GM21515 (cell line): ENCODE results near the gene FIGNL1.
"Not testable (repeated sequence)": the region's sequence is repeated elsewhere in the genome, so short reads cannot be mapped to it uniquely, and the experiment has no call there.

Experiments used
- ATAC-seq: cut with Tn5 transposase; IDR thresholded peaks from one replicate; pipeline ENCODE4 v1.9.1; 2021; ENCODE audit not compliant: unreplicated experiment

The FIGNL1 gene

DNA sequence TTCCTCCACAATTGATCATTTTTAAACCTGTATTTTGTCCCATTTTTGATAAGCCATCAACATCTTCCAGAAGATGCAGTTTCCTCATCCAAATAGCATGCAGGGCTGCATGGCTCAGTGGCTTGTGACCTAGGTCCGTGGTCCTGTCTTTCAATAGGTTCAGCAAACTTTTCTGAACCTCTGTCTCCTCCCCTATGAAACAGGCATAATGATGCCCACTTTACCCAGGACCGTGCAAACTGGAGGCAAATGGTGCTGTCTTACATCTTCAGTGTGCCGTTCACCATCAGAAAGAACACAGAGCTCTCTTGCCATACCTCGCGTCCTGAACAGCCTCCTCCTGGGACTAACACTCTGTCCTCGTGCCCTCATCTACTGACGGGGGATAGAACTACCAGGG, 22.3 kb upstream of the FIGNL1 start:
- ATAC-seq: no peak

DNA sequence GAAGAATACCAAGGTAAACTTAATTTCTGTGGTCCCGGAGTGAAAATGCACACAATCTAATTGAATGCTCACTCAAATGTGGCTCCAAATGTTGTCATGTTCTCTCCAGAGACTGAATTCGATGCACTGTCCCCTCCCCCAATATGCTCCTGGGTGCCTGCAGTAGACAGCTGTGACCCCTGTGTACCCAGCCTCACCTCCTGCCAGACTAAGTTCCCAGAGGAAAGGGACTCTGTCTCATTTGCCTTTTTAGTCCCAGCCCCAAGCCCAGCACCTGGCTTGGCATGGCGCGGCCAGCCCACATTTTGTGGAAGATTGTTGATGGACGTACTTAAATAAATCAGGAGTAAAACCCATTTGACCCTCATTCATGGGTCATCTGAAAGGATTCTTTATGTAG, 21.8 kb upstream of the FIGNL1 start:
- no peak for ATAC-seq

DNA sequence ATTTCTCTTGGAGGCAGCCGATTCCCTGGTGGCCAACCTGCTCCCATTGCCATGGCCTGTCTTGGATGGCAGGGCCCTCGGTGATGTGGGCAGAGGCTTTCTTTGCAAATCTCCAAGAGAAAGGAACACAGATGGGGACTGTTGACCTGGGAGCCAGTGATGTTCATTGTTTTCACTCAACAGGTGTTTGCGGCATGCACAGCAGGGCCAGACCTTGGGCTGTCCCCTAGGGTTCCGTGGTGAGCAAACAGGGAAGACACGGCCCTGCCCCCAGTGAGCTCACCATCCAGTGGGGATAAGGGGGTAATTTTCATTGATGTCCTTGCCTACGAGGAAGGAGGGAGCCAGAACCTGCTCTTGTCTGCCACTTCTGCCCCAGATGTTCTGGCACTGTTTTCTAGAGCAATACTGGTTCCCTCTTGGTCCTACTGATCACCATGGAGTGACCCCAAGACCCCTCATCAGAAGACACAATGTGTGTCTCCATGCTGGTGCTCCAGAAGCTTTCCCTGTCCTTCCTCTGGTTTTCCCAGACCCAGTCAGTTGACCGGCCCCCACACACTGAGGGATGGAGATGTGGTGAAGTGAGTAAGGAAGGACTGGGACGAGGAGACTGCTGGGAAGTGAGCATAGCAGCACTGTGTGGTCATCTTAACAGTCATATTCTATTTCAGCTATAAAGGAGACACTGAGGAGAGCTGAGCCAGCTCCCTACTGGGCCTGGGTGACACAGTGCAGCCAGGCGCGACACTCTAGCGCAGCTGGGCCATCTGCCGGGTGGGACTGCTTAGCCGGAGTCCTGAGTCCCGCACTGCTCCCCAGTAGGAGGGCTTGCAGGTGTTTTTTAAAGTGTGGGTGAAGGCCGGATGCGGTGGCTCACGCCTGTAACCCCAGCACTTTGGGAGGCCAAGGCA, 20.4 kb upstream of the FIGNL1 start:
- no peak for ATAC-seq

DNA sequence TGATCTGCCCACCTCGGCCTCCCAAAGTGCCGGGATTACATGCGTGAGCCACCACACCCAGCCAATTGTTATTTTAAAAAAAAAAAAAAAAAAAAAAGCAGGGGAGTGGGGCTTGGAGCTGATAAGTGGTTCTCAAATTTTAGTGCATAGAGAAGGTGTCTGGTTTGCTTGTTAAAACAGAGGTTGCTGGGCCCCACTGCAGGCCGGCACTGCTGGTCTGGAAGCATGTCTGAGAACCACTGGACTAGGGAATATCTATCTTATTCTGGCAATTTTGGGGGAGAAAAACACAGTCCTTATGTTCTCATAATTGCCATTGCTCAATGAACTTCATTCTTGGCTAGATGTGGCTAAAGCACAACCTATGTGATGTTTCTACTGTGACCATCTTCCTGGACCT, 19.0 kb upstream of the FIGNL1 start:
- ATAC-seq: no peak

DNA sequence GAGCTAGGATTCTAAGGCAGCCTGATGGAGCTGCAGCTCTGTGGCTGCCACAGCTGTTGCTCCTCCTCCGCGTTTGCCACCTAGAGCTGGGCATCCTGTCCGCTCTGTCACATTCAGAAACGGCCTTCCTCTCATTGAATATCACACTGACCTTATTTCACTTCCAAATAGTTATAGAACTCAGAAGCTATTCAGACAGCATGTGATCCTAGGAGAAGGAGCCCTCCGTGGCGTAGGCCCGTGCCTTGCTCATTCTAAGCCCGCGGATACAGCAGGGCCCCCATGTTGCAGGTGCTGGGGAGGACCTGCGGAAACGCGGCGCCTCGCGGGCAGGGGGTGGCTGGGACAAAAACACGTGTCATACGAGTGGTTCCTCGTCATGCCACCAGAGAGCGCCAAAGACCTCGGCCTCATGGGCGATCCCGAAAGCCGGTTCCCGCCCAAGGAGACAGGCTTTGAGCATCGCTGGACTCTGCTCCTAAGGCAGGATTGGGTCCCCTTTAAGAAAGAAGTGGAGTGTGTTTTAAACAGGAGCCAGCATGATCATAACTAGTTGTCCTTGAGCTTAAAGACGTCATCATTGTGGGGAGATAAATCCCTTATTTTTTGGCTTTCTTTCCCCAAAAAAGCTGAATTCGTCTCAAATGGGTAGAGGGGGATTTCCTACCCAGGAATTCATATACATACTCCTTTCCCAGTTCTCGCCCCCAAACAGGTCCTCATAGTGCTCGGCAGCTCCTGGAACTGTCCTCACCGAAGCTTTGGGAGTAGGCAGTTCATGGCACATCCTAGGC, 17.9 kb upstream of the FIGNL1 start:
- peak; percentile 84 for ATAC-seq

DNA sequence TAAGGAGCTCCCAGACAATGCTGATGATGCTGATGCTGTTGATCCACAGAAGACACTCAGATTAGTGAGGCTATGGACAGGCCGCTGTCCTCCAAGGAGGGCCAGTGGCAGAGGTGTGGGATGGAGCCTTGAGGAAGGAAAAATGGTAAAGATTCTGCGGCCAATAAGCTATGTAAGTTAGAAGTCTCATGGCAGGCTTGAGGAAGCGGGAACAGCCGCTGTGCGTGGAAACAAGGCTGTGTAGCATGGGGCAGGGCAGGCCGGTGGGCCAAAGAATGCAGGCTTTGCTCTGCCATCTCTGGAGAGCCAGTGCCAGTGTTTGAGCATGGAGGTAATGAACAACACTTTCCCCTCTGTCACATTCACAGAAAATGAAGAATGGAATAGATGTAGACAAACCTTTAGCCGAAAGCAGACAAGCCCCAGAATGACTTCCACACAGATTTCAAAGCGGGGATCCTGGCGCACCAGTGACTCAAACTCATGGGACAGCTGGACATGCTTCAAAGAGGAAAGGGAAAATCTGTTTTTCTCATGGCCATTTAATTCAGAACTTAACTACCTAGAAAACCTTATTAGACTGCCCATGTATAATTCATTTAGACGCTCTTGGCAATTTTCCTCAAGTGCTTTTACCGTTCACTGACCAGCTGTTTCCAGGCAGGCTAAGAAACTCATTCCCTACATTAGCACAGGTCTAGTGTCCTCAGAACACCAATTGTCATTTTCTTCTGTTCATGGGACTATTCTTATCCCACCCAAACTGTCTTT, 16.9 kb upstream of the FIGNL1 start:
- ATAC-seq: no peak

DNA sequence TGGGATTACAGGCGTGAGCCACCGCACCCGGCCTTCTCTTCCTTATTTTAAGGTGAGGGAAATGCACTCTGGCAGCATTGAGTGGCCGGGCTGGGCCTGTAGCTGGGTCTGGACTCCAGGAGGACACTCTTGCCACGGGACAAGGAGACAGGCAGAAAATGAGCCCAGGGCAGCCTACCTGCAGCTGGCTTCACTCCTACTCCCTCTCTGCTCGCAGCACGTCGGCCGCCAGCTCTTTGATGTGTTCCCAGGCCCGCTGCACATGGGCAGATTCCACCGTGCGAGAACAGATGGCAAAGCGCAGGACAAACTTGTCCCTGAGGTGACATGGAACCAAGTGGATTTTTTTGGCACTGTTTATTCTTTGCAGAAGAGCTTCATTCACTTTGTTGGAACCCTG, 12.9 kb upstream of the FIGNL1 start:
- ATAC-seq: no peak

DNA sequence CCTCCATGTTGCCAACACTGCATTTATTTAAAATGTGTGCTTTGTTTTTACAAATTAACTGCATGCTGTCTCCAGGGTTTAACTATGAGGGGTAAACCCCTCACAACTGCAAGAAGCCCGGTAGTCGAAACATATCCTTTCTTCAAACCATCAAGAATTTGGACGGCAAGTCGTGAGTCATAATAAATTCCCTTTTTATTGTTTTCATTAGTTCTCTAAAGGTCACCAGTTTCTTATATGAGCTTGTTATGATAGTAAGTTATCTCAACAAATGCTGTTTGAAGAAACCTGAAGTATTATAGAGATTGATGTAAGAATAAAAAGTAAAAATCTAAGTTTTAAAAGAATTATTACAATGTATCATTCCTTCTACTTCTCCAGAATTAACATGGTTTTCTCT, 12.2 kb upstream of the FIGNL1 start:
- no peak for ATAC-seq

DNA sequence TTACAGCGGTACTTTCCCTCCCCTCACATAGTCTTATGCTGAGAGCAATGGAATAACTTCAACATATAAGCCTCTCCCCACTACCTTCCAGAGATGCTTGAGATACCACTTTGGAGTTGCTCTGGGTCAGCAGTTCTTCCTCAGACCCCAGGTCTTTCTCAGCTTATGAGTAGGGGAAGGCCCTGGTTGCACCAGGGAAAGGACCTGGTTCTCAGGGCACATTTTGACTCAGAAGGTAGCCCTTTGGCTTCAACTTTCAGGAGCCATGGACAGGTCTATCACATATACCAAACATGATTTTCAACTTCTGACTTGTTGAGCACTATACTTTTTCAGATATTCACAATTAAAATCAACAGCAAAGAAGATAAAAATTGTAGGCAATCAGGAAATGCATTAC, 11.5 kb upstream of the FIGNL1 start:
- no peak for ATAC-seq

DNA sequence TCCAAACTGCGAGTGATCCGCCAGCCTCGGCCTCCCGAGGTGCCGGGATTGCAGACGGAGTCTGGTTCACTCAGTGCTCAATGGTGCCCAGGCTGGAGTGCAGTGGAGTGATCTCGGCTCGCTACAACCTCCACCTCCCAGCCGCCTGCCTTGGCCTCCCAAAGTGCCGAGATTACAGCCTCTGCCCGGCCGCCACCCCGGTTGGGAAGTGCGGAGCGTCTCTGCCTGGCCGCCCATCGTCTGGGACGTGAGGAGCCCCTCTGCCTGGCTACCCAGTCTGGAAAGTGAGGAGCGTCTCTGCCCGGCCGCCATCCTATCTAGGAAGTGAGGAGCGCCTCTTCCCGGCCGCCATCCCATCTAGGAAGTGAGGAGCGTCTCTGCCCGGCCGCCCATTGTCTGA, 9.0 kb upstream of the FIGNL1 start:
- ATAC-seq: not testable (repeated sequence)

DNA sequence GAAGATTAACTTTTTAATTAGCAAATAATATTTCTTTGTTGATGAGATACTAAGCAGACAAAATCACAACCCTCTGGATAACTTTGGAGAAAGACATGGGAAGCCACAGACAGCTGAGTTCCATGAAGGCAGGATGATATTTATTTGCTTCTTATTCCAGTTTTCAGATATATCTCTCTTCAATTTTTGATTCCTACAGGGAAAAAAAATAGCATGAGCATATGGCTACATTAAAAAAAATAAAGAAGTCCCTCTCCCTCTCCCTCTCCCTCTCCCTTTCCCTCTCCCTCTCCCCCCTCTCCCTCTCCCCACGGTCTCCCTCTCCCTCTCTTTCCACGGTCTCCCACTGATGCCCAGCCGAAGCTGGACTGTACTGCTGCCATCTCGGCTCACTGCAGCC, 8.5 kb upstream of the FIGNL1 start:
- not testable (repeated sequence) for ATAC-seq

DNA sequence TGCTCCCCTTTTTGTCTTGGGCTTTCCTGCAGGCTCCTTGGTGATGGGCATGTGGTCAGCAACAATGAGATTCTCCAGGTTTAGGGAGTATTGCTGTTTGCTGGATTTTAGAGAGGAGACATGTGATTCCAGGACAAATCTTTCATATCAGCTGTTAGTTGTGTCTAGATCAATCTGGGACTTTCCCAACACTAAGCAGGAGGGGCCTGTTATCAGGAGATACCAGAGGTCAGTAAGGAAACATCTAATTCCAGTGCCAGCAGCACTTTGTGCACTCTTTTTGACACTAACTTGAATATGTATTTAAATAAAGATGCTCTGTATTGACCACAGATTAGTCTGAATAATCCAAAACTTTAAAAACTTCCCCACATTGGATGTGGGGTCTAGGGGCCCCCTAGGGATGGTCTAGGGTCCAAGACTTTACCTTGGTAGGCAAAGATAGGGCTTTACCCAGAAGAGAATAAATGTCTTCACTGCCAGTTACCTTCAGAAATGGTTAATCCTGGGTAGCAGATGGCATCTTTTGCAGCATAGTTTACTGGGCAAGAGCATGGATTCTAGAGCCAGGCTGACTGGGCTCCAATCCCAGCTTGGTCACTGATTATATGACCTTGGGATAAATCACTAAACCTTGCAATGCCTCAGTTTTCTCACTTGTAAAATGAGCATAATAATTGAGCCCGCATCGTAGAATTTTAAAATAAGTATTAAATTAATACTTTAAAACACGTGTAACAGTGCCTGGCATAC, 6.4 kb upstream of the FIGNL1 start:
- ATAC-seq: no peak

DNA sequence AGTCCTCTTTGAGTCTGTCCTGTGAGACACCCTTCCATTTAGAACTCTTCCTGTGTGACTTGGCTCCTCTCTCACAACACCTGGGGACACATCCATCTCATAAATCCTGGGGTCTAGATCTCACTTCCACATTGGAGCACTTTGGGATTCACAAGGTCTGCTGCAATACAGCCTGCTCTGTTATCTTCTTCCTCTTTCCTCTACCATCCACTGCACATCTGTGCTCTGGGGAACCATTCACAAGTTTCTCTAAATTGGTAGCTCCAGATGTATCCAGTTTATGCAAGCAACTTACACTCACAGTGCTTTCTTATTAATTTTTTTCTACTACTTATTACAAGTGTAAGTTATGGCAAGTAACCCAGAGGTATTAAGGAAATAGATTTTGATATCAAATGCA, 5.5 kb upstream of the FIGNL1 start:
- ATAC-seq: no peak

DNA sequence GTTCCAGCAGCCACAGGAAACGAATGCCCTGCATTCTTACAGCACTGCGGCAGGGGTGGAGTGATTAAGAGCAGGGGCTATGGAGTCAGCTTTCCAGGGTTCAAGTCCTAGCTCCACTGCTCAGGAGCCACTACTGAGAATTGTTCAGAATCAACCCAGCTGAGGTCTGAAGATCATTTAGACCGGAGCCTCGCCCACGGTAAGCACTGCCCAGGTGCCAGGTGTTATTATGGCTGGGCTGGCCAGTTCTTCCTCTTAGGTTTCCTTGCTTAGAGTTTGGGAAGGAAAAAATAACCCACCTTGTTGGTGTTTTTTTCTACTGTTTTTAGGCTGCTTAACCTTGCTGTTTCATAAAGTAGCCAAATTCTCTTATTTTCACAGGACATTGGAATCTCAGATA, 4.8 kb upstream of the FIGNL1 start:
- ATAC-seq: no peak

DNA sequence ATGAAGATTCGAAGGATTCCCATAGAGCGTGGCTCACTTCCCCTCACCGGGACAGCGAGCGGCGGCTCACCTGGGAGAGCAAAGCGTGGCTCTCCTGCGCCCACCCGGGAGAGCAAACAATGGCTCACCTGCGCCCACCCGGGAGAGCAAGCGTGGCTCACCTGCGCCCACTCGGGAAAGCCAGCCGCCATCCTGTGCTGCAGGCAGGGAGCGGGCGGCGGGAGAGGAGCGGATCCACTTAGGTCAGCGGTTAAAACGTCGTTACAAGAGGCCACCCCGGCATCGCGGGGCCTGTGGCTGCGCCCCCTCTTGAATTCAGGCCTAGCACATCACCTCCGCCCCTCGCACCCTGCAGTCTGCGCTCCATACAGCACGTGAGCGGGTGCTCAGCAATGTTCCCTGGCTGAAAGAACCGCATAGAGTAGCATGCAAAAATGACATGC, 461 bp upstream of the FIGNL1 start:
- peak; percentile 25 for ATAC-seq

DNA sequence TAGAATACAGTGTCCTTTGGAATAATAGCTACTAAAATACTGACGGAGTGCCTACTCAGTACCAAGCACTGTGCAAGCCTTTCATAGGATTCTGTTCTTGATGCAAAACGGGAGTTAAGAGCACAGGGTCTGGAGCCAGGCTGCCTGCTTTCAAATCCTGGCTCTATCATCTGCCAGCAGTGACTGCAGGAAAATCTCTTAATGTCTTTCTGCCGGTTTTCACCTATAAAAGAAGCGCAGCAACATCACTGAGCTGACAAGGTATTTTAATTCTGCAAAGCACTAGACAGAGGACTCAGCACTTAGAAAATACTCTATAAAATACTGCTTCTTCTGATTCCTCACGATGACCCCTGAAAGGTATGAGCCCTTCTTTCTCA, 659 bp downstream of the FIGNL1 start:
- no peak for ATAC-seq

DNA sequence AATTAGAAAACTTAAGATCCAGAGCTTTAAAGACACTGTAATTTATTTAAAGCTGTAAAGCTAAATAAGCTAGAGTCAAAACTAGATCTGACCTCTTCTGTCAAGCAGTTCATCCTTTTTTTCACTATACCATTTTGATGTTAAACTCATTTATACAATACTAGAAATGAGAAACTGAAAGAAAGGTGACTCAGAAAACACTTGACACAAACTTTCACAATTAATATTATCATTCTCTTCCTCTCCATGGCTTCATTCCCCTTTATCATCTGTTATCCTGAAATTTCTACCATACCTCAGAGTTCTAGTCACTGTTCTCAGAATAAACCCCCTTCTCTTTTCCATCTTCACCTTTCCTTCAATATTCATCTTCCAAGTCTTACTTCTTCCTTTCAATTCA, 1.3 kb downstream of the FIGNL1 start:
- peak; percentile 31 for ATAC-seq

DNA sequence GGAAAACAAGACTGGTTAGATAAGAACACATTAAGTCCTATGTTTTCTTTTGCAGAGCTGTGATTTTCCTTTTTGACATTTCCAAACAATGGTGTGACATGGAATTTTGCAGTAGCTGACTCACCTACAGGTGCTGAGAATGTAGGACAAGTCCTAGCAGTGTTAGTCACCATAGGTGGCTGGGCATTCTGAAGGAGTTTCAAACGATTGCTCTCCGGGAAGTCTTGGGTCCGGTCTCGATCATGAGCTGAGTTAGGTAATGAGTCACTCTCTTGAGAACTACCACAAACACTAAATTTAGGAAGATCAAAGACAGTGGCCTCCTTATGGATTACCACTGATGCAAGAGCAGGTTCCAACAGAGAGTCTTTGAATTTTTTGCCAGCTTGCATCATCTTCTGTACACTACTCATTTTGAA, 3.6 kb downstream of the FIGNL1 start:
- ATAC-seq: no peak

DNA sequence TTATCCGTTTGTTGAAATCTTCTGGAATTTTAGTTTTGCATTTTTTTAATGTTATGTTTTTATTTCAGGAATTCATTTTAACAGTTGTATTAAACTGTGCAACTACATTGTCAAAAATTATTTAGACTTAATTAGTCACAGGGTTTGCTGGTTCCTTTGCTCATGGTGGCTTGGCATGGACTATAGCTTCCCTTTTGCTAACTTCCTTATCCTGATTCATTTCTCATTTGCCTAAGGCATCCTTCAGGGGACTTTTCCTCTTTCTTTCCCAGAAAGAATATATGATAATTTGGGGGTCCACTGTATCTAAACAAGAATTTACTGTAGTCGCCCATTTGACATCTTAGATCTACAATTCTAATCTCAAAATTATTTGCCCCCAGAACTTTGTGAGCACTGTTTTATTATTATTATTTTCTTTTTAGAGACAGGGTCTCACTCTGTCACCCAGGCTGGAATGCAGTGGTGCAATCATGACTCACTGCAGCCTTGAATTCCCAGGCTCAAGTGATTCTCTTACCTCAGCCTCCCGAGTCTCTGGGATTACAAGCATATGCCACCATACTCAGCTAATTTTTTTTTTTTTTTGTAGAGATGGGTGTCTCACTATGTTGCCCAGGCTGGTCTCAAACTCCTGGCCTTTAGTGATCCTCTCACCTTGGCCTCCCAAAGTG, 13.9 kb downstream of the FIGNL1 start:
- no peak for ATAC-seq

DNA sequence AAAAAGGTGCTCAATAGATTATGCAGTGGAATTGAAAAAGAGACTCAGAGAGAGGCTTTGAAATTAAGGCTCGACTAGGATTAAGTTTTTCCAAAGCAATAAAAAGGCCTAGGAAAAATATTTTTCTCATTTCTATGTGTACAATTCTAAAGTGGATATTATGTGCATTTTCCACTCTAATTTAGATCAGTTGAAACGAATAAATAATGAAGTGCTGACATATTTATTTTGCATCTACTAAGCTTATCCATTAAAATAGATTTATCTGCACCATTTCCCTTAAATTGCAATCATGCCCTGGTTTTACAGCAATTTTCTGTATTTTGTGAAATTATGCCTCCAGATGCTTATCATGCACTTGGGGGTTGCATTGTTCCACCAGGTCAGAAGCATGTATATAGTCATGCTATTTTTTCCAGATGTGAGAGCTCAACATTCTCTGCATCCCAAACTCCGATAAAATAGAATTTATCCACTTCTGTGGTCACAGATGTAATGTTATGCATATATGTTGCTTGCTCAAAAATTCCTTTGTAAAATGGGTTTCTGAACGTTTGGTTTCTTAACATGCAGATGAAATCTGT, 18.3 kb downstream of the FIGNL1 start:
- ATAC-seq: no peak
